Neural crest cell (in vitro differentiated cells): ENCODE results near the gene MDFI. TPM values are rescaled to one million over a fixed set of nuclear protein-coding genes. Genes with fewer than 3 reads are reported as not detected.

Experiments used
- DNase-seq: peaks from one replicate; pipeline ENCODE4 v3.0.0; 2021; ENCODE audit warnings: low read depth, mixed read lengths, low spot score
- H3K27ac Mint-ChIP-seq: one replicate; pipeline ENCODE4 v1.8.0; 2021; ENCODE audit warnings: mild to moderate bottlenecking, mixed read lengths; ENCODE audit not compliant: unreplicated experiment
- H3K27me3 Mint-ChIP-seq: 2 replicates; pipeline ENCODE4 v1.8.0; 2021; ENCODE audit warnings: low read depth, mild to moderate bottlenecking, mixed read lengths
- H3K36me3 Mint-ChIP-seq: 2 replicates; pipeline ENCODE4 v1.8.0; 2021; ENCODE audit warnings: low read depth, mild to moderate bottlenecking, mixed read lengths
- H3K4me1 Mint-ChIP-seq: 2 replicates; pipeline ENCODE4 v1.8.0; 2021; ENCODE audit warnings: mixed read lengths
- H3K4me3 Mint-ChIP-seq: one replicate; pipeline ENCODE4 v1.8.0; 2021; ENCODE audit warnings: mild to moderate bottlenecking, mixed read lengths
- H3K9me3 Mint-ChIP-seq: 2 replicates; pipeline ENCODE4 v1.8.0; 2021; ENCODE audit warnings: mixed read lengths
- total RNA-seq: library from RNA; stranded (reverse); gene quantifications from 2 replicates; pipeline ENCODE4 v1.2.1, GENCODE V29; 2021
- TF ChIP-seq, protein P1 (sequence below): fragments of 200-600 bp; sonication (generic); conservative IDR thresholded peaks from 2 replicates; pipeline ENCODE4 v1.5.0; 2021; ENCODE audit warnings: antibody characterized with exemption, mild to moderate bottlenecking

MDFI gene
- total RNA-seq, 1 donor from 2014 or later: 65.8 TPM

- peaks cover 9% of the 10 kb centered on the region for H3K36me3 Mint-ChIP-seq
- no peak overlapping the region for H3K4me3 Mint-ChIP-seq
- DNase-seq: no peak
These were observed 44.9 kb upstream of the MDFI start for GRCh38 chr6:41593406-41593805.

GRCh38 chr6:41593839-41594238, 44.4 kb upstream of the MDFI start:
- Mint-ChIP-seq H3K27ac (no peak overlapping the region), H3K9me3 (no peaks in the 10 kb centered on the region), H3K36me3 (peaks cover 9% of the 10 kb centered on the region), H3K27me3 (no peaks in the 10 kb centered on the region), H3K4me1 (peaks cover 14% of the 10 kb centered on the region), H3K4me3 (no peak overlapping the region)
- no peak for DNase-seq
- TF ChIP-seq, protein P1, sequence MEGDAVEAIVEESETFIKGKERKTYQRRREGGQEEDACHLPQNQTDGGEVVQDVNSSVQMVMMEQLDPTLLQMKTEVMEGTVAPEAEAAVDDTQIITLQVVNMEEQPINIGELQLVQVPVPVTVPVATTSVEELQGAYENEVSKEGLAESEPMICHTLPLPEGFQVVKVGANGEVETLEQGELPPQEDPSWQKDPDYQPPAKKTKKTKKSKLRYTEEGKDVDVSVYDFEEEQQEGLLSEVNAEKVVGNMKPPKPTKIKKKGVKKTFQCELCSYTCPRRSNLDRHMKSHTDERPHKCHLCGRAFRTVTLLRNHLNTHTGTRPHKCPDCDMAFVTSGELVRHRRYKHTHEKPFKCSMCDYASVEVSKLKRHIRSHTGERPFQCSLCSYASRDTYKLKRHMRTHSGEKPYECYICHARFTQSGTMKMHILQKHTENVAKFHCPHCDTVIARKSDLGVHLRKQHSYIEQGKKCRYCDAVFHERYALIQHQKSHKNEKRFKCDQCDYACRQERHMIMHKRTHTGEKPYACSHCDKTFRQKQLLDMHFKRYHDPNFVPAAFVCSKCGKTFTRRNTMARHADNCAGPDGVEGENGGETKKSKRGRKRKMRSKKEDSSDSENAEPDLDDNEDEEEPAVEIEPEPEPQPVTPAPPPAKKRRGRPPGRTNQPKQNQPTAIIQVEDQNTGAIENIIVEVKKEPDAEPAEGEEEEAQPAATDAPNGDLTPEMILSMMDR: no peak

More at GRCh38 chr6:41593406-41593805, 44.9 kb upstream of the MDFI start:
- no peaks in the 10 kb centered on the region for H3K9me3 Mint-ChIP-seq
- TF ChIP-seq, protein P1: no peak
- no peak overlapping the region for H3K27ac Mint-ChIP-seq
- H3K27me3 Mint-ChIP-seq: no peaks in the 10 kb centered on the region
- peaks cover 19% of the 10 kb centered on the region for H3K4me1 Mint-ChIP-seq

DNA sequence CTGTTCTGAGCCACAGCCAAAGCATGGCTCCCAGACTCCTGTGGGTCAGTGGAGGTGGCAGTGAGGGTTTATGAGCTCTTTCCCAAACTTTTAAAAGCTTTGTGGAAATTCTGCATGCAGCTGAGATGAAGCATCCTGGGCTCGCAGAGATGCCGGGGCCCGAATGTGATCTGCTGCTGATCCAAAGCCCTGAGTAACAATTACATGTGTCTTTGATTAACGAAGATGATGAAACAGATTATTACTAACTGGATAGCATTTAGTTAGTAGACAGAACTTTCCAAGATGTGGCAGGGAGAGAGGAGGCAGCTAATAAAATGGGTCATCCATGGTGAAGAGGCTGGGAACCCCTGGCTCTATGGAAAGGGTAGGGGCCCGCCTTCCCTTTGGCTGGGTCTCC, 43.9 kb upstream of the MDFI start:
- no peak for DNase-seq
- H3K36me3 Mint-ChIP-seq: peaks cover 9% of the 10 kb centered on the region
- peaks cover 14% of the 10 kb centered on the region for H3K4me1 Mint-ChIP-seq
- no peaks in the 10 kb centered on the region for H3K9me3 Mint-ChIP-seq
- TF ChIP-seq, protein P1: no peak
- no peaks in the 10 kb centered on the region for H3K27me3 Mint-ChIP-seq
- H3K4me3 Mint-ChIP-seq: no peak overlapping the region
- H3K27ac Mint-ChIP-seq: no peak overlapping the region

GRCh38 chr6:41594766-41595165, 43.5 kb upstream of the MDFI start:
- no peaks in the 10 kb centered on the region for H3K27me3 Mint-ChIP-seq
- no peak overlapping the region for H3K4me3 Mint-ChIP-seq
- DNase-seq: no peak
- H3K36me3 Mint-ChIP-seq: peaks cover 9% of the 10 kb centered on the region
- TF ChIP-seq, protein P1: no peak
- H3K9me3 Mint-ChIP-seq: no peaks in the 10 kb centered on the region
- no peak overlapping the region for H3K27ac Mint-ChIP-seq
- peaks cover 14% of the 10 kb centered on the region for H3K4me1 Mint-ChIP-seq

GRCh38 chr6:41595166-41595565, 43.1 kb upstream of the MDFI start:
- H3K4me1 Mint-ChIP-seq: peaks cover 14% of the 10 kb centered on the region
- no peak overlapping the region for H3K4me3 Mint-ChIP-seq
- H3K9me3 Mint-ChIP-seq: no peaks in the 10 kb centered on the region
- H3K36me3 Mint-ChIP-seq: peaks cover 9% of the 10 kb centered on the region
- TF ChIP-seq, protein P1: no peak
- no peaks in the 10 kb centered on the region for H3K27me3 Mint-ChIP-seq
- no peak for DNase-seq
- no peak overlapping the region for H3K27ac Mint-ChIP-seq
